Liver (tissue), 9 donors: ENCODE data around the gene SLC8A3. TPM values are rescaled to one million over a fixed set of nuclear protein-coding genes. Genes with fewer than 3 reads are reported as not detected.

Experiments used
- DNase-seq: peaks from one replicate; pipeline ENCODE4 v3.0.0-alpha.2; 2017; ENCODE audit warnings: low spot score
- H3K27ac ChIP-seq, 2 donors: one replicate each; pipeline ENCODE4 v1.7.0; 2013; ENCODE audit warnings: inconsistent platforms in 2 of 2, low read length in 2 of 2, control low read depth in 1 of 2, low read depth in 1 of 2, mild to moderate bottlenecking in 1 of 2
- H3K27me3 ChIP-seq, 4 donors: one replicate each; pipeline versions ENCODE4 v1.6.1 to v1.7.0; 2013; ENCODE audit warnings: low read length in 3 of 4, inconsistent platforms in 1 of 4, mild to moderate bottlenecking in 1 of 4, moderate library complexity in 1 of 4; ENCODE audit not compliant: control insufficient read depth in 4 of 4, insufficient read depth in 4 of 4
- H3K36me3 ChIP-seq, 4 donors: one replicate each; pipeline versions ENCODE4 v1.6.1 to v1.7.0; 2013; ENCODE audit warnings: low read length in 3 of 4, mild to moderate bottlenecking in 3 of 4, low read depth in 1 of 4, moderate library complexity in 1 of 4; ENCODE audit not compliant: control insufficient read depth in 4 of 4, insufficient read depth in 3 of 4
- H3K4me1 ChIP-seq, 4 donors: one replicate each; pipeline versions ENCODE4 v1.6.1 to v1.7.0; 2013; ENCODE audit warnings: low read length in 3 of 4, mild to moderate bottlenecking in 3 of 4, moderate library complexity in 1 of 4; ENCODE audit not compliant: control insufficient read depth in 4 of 4, insufficient read depth in 4 of 4
- H3K4me3 ChIP-seq, 3 donors: one replicate each; pipeline versions ENCODE4 v1.6.1 to v1.7.0; 2013; ENCODE audit warnings: low read length in 3 of 3, control low read depth in 1 of 3, low read depth in 1 of 3, mild to moderate bottlenecking in 1 of 3
- H3K9ac ChIP-seq, 2 donors: one replicate each; pipeline ENCODE4 v1.7.0; 2013; ENCODE audit warnings: low read length in 2 of 2, mild to moderate bottlenecking in 2 of 2, moderate library complexity in 2 of 2, control low read depth in 1 of 2, low read depth in 1 of 2
- H3K9me3 ChIP-seq, 4 donors: one replicate each; pipeline versions ENCODE4 v1.6.1 to v1.7.0; 2013; ENCODE audit warnings: low read length in 3 of 4; ENCODE audit not compliant: control insufficient read depth in 4 of 4
- ATF3 ChIP-seq: IDR thresholded peaks from 2 replicates; pipeline ENCODE4 v1.6.1; 2016; ENCODE audit warnings: antibody characterized with exemption
- EGR1 ChIP-seq, 2 donors: IDR thresholded peaks; 2 replicates each; pipeline ENCODE4 v1.6.1; 2016 to 2018; ENCODE audit warnings: antibody characterized with exemption in 2 of 2, low read depth in 2 of 2
- FOXA1 ChIP-seq: IDR thresholded peaks from 2 replicates; pipeline ENCODE4 v1.6.1; 2016; ENCODE audit warnings: antibody characterized with exemption
- HNF4A ChIP-seq, 2 donors: conservative IDR thresholded peaks; 2 replicates each; pipeline ENCODE4 v1.6.1; 2016; ENCODE audit warnings: antibody characterized with exemption in 2 of 2, mild to moderate bottlenecking in 2 of 2
- HNF4G ChIP-seq: IDR thresholded peaks from 2 replicates; pipeline ENCODE4 v1.6.1; 2016; ENCODE audit warnings: antibody characterized with exemption
- MAX ChIP-seq: IDR thresholded peaks from 2 replicates; pipeline ENCODE4 v1.6.1; 2016; ENCODE audit warnings: antibody characterized with exemption
- RAD21 ChIP-seq, 2 donors: IDR thresholded peaks; 2 replicates each; pipeline ENCODE4 v1.6.1; 2016; ENCODE audit warnings: antibody characterized with exemption in 2 of 2, mild to moderate bottlenecking in 2 of 2
- RXRA ChIP-seq, 2 donors: IDR thresholded peaks; 2 replicates each; pipeline ENCODE4 v1.6.1; 2017 to 2018; ENCODE audit warnings: antibody characterized with exemption in 2 of 2, mild to moderate bottlenecking in 1 of 2
- SP1 ChIP-seq: IDR thresholded peaks from 2 replicates; pipeline ENCODE4 v1.6.1; 2018; ENCODE audit warnings: antibody characterized with exemption, mild to moderate bottlenecking
- YY1 ChIP-seq: IDR thresholded peaks from 2 replicates; pipeline ENCODE4 v1.6.1; 2016; ENCODE audit warnings: antibody characterized with exemption, mild to moderate bottlenecking
- ZBTB33 ChIP-seq: IDR thresholded peaks from 2 replicates; pipeline ENCODE4 v1.6.1; 2016; ENCODE audit warnings: antibody characterized with exemption
- WGBS: extraction: QIAGEN DNeasy Blood & Tissue Kit; methylation state at CpG from one replicate; pipeline ENCODE4 v1.1.7; 2013; 5-methylcytosine and 5-hydroxymethylcytosine counted together
- polyA plus RNA-seq, 2 donors: library from polyadenylated mRNA; stranded (reverse) in 1 of 2; unstranded in 1 of 2; fragments of 200-250 nt in 1 of 2; fragments of >200 nt in 1 of 2; fragmentation: Nextera tagmentation in 1 of 2; extraction: Ambion mirVana in 1 of 2; gene quantifications; one replicate each; pipeline versions ENCODE4 v1.2.1 to v1.2.3, GENCODE V29; 2013 to 2015
- total RNA-seq, 2 donors: library from RNA; depleted of rRNA; stranded (reverse); fragments of >200 nt; gene quantifications; one replicate each; pipeline ENCODE4 v1.2.3, GENCODE V29; 2014
- TF ChIP-seq, protein P1 (sequence below): fragments of 150-350 bp; IDR thresholded peaks from 2 replicates; pipeline ENCODE4 v1.5.1; 2017; ENCODE audit warnings: improper control_type of control experiment, low read depth, low read length; ENCODE audit not compliant: missing input control
- donor health status: healthy.
- donor health status: healthy.
- donor health status: healthy.
- donor health status: healthy.
- donor health status: healthy.

Gene SLC8A3
- total and polyA plus RNA-seq, 4 donors = 0.05 to 0.56 (median 0.10) TPM; not detected in 1

DNA sequence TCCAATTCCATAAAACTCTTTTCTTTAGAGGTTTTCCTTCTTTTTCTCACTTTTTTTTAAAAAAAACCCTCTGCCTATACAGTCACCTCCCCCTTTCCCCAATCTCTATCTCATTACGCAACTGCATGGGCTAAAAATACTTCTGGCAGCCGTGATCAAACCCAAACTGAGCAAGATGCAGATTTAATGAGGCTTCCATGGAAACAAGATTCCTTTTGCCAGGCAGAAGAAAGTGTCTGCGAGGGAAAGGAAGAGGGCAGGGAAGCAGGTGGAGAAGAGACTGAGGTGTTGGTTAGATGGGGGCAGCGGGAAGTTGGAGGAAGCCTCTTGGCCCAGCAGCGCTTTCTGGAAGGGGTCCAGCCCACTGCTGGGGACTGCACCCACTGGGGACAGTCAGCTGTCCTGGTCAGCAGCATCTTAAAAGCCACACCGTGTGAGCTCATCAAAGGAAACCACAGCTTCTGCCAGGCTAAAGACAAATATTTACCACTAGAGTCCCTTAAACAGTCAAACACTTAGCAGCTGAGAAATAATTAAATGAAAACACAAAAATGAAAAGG is 90.4 kb downstream of the SLC8A3 start:
- H3K36me3 ChIP-seq = no peaks in the 10 kb centered on the region
- no peak overlapping the region for H3K27ac ChIP-seq
- TF ChIP-seq SP1 (no peak), YY1 (no peak), HNF4A (conservative IDR thresholded peaks at IDR 0.05) (no peak), FOXA1 (no peak), RAD21 (IDR thresholded peaks at IDR 0.05) (no peak), RXRA (IDR thresholded peaks at IDR 0.05) (no peak), HNF4G (no peak), EGR1 (IDR thresholded peaks at IDR 0.05; ENCODE audit: low read depth in 2 of 2) (no peak)
- TF ChIP-seq, protein P1, sequence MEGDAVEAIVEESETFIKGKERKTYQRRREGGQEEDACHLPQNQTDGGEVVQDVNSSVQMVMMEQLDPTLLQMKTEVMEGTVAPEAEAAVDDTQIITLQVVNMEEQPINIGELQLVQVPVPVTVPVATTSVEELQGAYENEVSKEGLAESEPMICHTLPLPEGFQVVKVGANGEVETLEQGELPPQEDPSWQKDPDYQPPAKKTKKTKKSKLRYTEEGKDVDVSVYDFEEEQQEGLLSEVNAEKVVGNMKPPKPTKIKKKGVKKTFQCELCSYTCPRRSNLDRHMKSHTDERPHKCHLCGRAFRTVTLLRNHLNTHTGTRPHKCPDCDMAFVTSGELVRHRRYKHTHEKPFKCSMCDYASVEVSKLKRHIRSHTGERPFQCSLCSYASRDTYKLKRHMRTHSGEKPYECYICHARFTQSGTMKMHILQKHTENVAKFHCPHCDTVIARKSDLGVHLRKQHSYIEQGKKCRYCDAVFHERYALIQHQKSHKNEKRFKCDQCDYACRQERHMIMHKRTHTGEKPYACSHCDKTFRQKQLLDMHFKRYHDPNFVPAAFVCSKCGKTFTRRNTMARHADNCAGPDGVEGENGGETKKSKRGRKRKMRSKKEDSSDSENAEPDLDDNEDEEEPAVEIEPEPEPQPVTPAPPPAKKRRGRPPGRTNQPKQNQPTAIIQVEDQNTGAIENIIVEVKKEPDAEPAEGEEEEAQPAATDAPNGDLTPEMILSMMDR = no peak
- 29% methylated on average over 6 of the region's 6 CpGs for WGBS
- no peaks in the 10 kb centered on the region for H3K9me3 ChIP-seq
- H3K4me3 ChIP-seq = no peak overlapping the region
- no peaks in the 10 kb centered on the region for H3K27me3 ChIP-seq
- no peaks in the 10 kb centered on the region for H3K4me1 ChIP-seq
- no peak overlapping the region for H3K9ac ChIP-seq
- DNase-seq = no peak

GRCh38 chr14:70097576-70098249 is 91.0 kb downstream of the SLC8A3 start:
- TF ChIP-seq MAX (no peak), FOXA1 (no peak), ZBTB33 (no peak), ATF3 (no peak), RAD21 (IDR thresholded peaks at IDR 0.05) (no peak)
- TF ChIP-seq, protein P1 = no peak
- no peaks in the 10 kb centered on the region for H3K27me3 ChIP-seq
- H3K4me3 ChIP-seq = no peak overlapping the region
- no peak overlapping the region for H3K9ac ChIP-seq
- H3K9me3 ChIP-seq = no peaks in the 10 kb centered on the region
- H3K27ac ChIP-seq = no peak overlapping the region
- WGBS = 64% methylated on average over 1 of the region's 1 CpG
- H3K36me3 ChIP-seq = no peaks in the 10 kb centered on the region
- no peak for DNase-seq
- no peaks in the 10 kb centered on the region for H3K4me1 ChIP-seq
